IPS-NIHi11 (cell line): ENCODE data around the gene CNGB1.
"Not testable (repeated sequence)": the region's sequence is repeated elsewhere in the genome, so short reads cannot be mapped to it uniquely, and the experiment has no call there.

Experiments
- DNase-seq: peaks from one replicate; pipeline ENCODE4 v3.0.0; 2012; ENCODE audit warnings: mixed read lengths, low spot score

CNGB1 gene

DNA sequence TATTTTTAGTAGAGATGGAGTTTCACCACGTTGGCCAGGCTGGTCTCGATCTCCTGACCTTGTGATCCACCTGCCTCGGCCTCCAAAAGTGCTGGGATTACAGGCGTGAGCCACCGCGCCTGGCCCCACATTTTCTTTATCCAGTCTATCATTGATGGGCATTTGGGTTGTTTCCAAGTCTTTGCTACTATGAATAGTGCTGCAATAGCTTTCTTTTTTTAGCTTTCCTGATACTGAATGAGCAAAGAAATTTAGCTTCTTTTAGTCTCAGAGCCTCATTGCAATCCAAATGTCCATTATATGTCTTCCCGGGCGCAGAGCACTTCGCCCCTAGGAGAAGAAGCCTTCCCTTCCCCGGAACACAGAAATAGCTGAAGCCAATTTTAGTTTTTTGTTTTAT is 112.9 kb downstream of the CNGB1 start:
- not testable (repeated sequence) for DNase-seq

DNA sequence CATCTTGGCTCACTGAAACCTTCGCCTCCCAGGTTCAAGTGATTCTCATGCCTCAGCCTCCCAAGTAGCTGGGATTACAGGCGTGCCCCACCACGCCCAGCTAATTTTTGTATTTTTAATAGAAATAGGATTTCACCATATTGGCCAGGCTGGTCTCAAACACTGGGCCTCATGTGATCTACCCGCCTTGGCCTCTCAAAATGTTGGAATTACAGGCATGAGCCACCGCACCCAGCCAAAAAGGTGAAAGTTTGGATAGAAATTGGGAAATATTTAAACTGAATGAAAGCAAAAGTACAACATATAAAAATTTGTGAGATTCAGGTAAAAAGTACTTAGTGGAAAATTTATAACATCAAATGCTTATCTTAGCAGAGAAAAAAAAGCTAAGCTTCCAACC is 115.7 kb downstream of the CNGB1 start:
- no peak for DNase-seq

DNA sequence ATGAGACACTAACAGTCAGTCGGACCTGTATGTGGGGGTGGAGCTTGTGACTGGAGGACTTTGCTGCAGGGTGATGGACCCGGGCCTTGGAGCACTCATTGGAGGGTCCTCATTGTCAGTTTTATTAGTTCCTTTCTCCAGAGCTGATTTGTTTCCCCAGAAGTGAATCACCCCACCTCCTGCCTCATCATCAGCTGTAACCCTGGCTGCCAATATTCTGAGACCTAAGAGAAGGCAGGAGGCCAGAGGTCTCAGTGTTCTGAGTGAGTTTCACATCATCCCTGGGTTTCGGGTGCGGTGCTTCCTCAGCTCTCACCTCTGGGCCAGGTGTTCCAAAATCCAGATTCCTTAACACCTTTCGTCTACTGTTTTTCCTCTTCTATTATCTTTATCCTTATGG is 118.7 kb downstream of the CNGB1 start:
- no peak for DNase-seq

DNA sequence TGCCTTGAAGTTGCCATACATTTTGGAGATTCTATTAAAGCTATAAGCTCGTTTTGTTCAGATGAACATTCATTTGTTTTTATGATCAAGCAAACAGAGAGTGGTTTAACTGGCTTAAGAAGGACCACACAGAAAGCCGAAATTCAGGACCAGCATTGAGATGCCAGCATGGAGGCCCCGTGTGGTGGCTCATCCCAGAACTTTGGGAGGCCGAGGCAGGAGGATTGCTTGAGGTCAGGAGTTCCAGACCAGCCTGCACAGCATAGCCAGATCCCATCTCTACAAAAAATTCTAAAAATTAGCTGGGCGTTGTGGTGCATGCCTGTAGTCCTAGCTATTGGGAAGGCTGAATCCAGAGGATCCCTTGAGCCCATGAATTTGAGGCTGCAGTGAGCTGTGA is 122.7 kb downstream of the CNGB1 start:
- DNase-seq, result no peak

DNA sequence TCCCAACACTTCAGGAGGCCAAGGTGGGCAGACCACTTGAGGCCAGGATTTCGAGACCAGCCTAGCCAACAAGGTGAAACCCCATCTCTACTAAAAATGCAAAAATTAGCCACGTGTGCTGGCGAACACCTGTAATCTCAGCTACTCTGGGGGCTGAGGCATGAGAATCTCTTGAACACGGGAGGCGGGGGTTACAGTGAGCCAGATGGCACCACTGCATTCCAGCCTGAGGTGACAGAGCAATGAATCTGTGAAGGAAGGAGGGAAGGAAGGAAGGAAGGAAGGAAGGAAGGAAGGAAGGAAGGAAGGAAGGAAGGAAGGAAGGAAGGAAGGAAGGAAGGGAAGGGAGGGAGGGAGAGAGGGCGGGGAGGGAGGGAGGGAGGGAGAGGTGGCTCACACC is 124.0 kb downstream of the CNGB1 start:
- not testable (repeated sequence) for DNase-seq

DNA sequence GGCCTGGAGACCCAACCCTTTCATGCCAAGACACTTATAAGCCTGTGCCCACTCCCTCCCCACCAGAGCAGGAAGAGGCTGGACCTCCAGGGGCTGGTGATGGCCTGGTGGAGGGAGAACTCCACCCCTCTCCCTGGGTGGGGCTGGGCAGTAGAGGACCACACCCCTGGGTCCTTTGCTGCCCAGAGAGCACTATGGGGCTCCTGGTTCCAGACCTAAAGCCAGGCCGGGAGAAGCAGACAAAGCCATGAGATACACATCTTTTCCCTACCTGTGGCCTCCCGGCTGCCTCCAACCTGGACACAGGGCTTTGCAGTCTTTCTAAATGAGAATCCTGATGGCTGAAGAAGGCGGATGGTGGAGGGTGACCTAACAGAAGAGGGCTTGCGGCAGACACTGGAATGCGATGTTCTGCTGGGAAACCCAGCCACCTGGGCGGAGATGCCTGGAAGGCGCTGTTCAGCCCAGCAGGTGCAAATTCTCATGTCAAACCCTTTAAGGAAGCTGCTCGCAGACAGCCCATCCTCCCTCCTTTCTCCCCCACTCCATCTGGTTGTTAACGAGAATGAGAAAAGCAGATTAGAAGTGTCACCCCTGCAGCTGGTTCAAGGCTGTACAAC is 124.7 kb downstream of the CNGB1 start:
- peak; percentile 81 for DNase-seq

DNA sequence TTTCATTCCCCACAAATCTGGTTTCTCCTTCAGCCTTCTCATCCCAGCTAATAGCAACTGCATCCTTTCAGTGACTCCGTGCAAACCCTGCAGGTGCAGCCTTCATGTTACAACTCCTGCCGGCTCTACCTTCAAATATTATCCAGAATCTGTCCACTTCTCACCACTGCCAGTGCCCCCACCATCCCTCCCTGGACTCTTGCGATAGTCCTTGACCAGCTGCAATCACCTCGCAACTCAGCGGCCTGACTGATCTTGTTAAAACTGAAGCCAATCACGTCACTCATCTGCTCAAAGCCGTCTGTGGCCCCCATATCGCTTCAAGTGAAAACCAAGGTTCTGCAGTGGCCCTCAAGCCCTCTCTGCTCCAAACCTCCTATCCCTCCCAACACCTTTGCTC is 125.8 kb downstream of the CNGB1 start:
- no peak for DNase-seq

DNA sequence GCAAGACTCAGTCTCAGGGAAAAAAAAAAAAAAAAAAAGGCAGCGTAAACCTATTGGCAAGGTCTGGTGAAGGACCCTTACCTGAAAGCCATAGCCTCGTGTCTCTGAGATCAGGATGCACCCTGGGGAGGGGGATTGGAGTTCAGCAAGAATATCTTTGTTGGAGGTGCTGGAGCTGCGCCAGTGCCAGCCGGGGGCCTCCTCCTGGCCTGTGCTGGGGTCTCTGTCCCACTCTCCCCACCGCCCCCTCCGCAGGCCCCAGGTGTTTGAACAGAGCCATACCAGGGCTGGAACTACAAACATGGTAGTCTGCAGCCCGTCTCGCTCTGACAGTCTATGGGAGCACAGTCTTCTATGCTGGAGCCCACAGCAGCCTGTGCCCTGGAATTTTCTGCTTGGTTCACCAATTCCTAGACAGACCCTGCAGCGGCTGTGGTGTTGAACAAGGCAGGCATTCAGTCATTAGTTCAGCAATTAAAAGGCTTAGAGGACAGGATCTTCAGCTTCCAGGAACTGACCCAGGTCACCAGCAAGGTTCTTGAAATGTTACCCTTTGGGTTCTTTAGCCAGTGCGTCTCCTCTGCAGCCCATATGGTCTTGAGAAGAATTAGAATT is 126.4 kb downstream of the CNGB1 start:
- no peak for DNase-seq

DNA sequence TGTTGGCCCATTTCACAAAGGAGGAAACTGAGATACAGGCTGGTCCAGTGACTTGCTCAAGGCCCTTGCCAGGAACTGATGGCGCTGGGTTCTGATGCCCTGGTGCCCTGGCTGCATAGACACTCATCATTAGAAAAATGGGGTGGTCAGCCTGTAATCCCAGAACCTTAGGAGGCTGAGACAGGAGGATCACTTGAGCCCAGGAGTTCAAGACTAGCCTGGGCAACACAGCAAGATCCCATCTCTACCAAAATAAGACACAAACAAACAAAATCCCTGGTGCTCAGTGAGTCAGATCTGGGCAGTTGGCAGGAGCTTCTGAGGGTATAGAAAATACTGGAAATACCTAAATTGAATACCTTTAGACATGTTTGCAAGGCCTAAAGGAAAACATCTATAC is 127.5 kb downstream of the CNGB1 start:
- no peak for DNase-seq

DNA sequence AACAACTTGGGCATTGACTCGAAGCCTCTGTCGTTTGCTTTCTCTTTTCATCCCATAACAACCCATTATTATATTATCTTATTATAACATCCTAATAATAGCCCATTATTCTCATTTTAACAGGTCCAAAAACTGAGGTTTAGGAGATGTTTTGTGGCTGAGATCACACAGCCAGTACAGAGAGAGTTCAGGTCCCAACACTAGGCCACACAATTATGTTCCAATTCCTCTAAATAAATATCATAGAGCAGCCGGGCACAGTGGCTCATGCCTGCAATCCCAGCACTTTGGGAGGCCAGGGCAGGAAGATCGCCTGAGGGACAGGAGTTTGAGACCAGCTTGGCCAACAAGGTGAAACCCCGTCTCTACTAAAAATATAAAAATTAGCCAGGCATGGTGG is 128.3 kb downstream of the CNGB1 start:
- no peak for DNase-seq

DNA sequence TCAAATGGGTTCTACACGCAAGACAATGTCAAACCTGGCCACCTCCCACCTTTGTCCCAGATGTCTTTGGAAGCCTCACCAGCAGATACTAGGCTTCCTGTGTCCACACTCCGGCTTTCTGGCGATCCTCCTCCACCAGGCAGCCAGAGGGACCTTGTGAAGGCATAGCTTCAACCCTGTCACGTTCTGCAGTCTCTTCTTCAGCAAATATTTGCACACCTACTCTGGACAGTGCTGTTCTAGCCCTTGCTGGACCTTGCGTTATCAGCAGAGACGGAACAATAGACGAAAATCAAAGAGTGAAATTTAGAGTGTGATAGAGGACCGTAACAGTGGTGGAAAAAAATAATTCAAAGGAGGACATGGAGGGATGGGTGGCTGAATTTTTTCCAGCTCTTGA is 130.1 kb downstream of the CNGB1 start:
- no peak for DNase-seq

DNA sequence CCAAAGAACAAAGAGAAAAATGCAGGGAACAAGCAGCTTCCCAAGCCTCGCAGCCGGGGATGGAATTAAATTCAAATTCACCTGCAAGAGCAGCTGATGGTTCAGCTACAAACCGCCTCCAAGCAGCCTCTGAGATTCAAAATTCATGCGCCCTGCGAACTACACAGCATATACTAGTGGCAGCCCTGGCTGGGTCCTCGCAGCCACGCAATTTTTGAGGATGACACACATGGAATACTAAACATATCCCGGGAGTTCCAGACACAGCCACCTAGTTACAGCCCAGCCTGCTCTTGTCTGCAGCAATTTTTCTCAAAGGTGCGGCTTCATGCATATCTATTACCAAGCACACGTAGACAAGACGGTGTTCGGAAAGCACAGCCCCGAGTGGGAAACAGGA is 132.8 kb downstream of the CNGB1 start:
- DNase-seq, result no peak

DNA sequence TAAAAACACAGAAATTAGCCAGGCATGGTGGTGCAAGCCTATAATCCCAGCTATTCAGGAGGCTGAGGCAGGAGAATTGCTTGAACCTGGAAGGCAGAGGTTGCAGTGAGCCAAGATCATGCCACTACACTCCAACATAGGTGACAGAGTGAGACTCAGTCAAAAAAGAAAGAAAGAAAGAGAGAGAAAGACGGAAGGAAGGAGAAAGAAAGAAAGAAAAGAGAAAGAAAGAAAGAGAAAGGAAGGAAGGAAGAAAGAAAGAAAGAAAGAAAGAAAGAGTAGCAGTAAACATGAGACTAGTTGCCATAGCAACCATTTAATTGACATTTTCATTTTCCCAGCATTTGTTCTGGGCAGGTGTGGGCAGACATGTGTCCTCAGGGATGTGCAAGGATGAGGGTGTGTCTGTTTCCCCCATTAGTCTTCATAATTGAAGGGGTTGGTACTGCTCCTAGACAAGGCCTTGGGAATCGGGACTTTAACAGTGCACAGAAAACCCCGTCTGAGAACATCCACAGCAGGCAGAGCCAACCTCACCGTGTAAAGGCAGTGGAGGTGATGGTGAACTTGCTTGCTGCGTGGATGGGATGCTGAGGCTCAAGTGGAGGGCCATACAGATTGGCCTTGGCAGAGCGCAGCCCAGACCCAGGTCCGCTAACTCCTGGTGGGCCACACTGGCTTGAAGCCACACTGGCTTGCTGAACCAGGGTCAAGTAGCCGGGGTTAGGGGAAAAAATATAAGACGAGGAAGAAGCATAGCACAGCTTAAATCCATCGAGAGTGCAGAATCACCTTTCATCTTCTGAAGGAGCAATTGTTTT is 133.4 kb downstream of the CNGB1 start:
- DNase-seq, result no peak

DNA sequence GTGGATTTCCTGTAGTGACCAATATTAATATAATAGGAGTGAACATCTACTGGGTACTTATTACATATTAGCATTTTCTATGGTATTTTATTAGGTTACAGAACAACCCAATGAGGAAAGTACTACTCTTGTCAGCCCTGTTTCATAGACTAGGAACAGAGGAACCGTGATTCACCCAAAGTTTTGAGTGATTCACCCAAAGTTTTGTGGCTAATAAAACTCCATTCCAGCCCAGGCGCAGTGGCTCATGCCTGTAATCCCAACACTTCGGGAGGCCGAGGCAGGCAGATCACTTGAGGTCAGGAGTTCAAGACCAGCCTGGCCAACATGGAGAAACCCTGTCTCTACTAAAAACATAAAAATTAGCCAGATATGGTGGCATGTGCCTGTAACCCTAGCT is 135.5 kb downstream of the CNGB1 start:
- not testable (repeated sequence) for DNase-seq

DNA sequence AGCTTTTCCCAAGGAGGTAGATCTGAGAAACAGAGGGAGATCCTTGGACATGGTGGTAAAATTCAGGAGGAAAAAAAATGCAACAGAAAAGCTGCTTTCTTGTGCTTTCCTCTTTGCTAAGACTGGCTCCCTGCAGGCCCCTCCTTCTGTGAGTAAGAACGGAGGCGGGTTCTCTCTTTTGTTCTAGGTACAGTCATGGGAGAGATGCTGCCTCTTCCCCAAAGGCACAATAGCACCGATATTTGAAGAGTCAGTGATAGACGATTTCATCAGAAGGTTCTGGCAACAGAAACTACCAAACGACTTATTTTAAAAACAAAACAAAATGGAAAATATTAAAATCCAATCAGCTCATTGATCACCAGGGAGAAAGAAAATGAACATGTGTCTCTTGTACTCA is 136.0 kb downstream of the CNGB1 start:
- DNase-seq, result peak; percentile 48
